ENCODE data around the gene WAPL.

GRCh38 chr10:86402283-86402941 is 119.2 kb downstream of the WAPL start:
- no peak for TF ChIP-seq EZH2phosphoT487 (IDR thresholded peaks at IDR 0.05; ENCODE audit: borderline replicate concordance, low read length)
- TF ChIP-seq, protein P1, sequence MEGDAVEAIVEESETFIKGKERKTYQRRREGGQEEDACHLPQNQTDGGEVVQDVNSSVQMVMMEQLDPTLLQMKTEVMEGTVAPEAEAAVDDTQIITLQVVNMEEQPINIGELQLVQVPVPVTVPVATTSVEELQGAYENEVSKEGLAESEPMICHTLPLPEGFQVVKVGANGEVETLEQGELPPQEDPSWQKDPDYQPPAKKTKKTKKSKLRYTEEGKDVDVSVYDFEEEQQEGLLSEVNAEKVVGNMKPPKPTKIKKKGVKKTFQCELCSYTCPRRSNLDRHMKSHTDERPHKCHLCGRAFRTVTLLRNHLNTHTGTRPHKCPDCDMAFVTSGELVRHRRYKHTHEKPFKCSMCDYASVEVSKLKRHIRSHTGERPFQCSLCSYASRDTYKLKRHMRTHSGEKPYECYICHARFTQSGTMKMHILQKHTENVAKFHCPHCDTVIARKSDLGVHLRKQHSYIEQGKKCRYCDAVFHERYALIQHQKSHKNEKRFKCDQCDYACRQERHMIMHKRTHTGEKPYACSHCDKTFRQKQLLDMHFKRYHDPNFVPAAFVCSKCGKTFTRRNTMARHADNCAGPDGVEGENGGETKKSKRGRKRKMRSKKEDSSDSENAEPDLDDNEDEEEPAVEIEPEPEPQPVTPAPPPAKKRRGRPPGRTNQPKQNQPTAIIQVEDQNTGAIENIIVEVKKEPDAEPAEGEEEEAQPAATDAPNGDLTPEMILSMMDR (conservative IDR thresholded peaks at IDR 0.05; ENCODE audit: low read depth, low read length) = no peak

Measured in PC-3 (cell line).